Suprapubic skin (tissue), 4 donors: ENCODE data around the gene MRGPRF.

Experiments used
- EP300 ChIP-seq: sonication (generic); formaldehyde crosslinking; IDR thresholded peaks from one replicate; pipeline ENCODE4 v1.6.1; 2017; ENCODE audit warnings: antibody characterized with exemption
- POLR2A ChIP-seq, 2 donors: fragments of 450-650 bp; IDR thresholded peaks; one replicate each; pipeline ENCODE4 v1.6.1; 2017; ENCODE audit warnings: antibody characterized with exemption in 2 of 2, mild to moderate bottlenecking in 2 of 2, moderate library complexity in 2 of 2
- POLR2AphosphoS5 ChIP-seq, 3 donors: sonication (generic); formaldehyde crosslinking; IDR thresholded peaks; one replicate each; pipeline ENCODE4 v1.6.1; 2017; ENCODE audit warnings: antibody characterized with exemption in 3 of 3
- TF ChIP-seq, protein P1 (sequence below), 2 donors: fragments of 200-600 bp in 1 of 2; fragments of 450-650 bp in 1 of 2; sonication (generic) in 1 of 2; IDR thresholded peaks; one replicate each; pipeline ENCODE4 v1.5.1; 2016 to 2019; ENCODE audit warnings: antibody characterized with exemption in 2 of 2, mild to moderate bottlenecking in 1 of 2, moderate library complexity in 1 of 2

DNA sequence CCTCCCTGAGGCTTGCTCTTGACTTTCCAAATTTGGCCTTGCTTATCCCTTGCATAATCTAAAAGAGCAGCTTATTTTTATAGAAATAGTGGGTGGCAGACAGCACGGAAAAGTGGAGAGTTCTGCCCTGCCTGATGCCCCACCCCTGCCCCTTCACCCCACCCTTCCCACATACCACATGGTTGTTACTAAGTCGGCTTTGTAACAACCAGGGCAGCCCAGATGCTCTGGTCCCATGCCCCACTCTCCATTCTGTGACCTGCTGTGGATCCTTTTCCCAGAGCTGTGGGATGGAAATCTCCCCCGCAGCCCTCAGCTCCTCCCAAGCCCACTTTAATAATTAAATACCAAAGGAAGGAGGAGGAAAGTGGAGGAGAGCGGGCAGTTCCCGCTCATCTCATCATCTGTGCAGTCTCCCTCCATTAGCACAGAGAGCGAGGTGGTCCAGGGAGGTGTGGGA is 10.9 kb downstream of the MRGPRF start:
- TF ChIP-seq, protein P1, sequence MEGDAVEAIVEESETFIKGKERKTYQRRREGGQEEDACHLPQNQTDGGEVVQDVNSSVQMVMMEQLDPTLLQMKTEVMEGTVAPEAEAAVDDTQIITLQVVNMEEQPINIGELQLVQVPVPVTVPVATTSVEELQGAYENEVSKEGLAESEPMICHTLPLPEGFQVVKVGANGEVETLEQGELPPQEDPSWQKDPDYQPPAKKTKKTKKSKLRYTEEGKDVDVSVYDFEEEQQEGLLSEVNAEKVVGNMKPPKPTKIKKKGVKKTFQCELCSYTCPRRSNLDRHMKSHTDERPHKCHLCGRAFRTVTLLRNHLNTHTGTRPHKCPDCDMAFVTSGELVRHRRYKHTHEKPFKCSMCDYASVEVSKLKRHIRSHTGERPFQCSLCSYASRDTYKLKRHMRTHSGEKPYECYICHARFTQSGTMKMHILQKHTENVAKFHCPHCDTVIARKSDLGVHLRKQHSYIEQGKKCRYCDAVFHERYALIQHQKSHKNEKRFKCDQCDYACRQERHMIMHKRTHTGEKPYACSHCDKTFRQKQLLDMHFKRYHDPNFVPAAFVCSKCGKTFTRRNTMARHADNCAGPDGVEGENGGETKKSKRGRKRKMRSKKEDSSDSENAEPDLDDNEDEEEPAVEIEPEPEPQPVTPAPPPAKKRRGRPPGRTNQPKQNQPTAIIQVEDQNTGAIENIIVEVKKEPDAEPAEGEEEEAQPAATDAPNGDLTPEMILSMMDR (IDR thresholded peaks at IDR 0.05): no peak
- TF ChIP-seq POLR2A (IDR thresholded peaks at IDR 0.05) (no peak), EP300 (no peak), POLR2AphosphoS5 (IDR thresholded peaks at IDR 0.05) (no peak)
